Suppressor macrophage treated with lipopolysaccharide for 1 hour (primary cell): ENCODE results near the gene MKI67.
A peak's percentile ranks its signal among the peaks of the same experiment; 100 is the strongest.
"Not testable (repeated sequence)": the region's sequence is repeated elsewhere in the genome, so short reads cannot be mapped to it uniquely, and the experiment has no call there.

ENCODE experiments used
- DNase-seq, 3 donors: peaks; one replicate each; pipeline ENCODE4 v3.0.0-alpha.2; 2020 to 2022

MKI67 gene, protein sequence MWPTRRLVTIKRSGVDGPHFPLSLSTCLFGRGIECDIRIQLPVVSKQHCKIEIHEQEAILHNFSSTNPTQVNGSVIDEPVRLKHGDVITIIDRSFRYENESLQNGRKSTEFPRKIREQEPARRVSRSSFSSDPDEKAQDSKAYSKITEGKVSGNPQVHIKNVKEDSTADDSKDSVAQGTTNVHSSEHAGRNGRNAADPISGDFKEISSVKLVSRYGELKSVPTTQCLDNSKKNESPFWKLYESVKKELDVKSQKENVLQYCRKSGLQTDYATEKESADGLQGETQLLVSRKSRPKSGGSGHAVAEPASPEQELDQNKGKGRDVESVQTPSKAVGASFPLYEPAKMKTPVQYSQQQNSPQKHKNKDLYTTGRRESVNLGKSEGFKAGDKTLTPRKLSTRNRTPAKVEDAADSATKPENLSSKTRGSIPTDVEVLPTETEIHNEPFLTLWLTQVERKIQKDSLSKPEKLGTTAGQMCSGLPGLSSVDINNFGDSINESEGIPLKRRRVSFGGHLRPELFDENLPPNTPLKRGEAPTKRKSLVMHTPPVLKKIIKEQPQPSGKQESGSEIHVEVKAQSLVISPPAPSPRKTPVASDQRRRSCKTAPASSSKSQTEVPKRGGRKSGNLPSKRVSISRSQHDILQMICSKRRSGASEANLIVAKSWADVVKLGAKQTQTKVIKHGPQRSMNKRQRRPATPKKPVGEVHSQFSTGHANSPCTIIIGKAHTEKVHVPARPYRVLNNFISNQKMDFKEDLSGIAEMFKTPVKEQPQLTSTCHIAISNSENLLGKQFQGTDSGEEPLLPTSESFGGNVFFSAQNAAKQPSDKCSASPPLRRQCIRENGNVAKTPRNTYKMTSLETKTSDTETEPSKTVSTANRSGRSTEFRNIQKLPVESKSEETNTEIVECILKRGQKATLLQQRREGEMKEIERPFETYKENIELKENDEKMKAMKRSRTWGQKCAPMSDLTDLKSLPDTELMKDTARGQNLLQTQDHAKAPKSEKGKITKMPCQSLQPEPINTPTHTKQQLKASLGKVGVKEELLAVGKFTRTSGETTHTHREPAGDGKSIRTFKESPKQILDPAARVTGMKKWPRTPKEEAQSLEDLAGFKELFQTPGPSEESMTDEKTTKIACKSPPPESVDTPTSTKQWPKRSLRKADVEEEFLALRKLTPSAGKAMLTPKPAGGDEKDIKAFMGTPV (N-terminal part only)

DNA sequence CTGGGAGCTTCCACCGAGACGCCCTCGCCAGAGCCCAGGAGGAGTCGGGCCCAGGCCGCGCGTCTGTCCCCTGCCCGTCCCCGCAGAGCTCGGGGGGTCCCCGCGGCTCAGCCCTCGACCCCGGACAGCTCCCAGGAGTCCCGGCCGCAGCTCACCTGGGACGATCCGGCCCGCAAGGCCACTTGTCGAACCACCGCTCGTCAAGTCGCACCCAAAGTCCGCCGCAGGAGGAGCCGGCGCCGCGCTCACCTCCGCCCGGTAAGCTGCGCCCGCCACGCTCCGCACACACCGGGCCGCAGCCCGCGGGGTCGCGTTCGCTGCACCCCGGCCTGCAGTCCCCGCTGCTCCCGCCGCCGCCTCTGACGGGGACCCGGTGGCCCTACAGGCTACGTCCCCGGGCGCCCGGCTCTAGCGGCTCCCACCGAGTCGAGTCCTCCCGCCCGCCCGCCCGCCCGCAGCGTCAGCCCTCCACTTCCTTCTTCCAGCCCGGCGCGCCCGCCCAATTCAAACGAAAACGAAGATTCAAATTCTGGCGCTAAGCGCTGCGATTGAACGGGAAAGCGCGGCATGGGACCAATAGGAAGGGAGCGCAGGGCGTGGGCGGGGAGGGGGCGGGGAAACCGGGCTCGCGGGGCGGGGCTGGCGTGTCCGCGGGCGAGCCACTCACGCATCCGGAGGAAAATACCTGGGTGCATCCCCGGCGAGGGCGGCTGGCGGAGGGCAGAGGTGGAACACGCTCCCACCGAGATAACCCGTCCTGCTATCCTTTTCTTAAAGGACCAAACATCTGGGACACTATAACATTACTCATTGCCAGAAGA lies at the start of gene MKI67:
TSS of gene MKI67 (minus strand) at position 480 of the 821 bp plus-strand sequence. CDS start 756 bp downstream, outside the sequence.
- DNase-seq: peak; percentile 98 to 99 (median 98)

DNA sequence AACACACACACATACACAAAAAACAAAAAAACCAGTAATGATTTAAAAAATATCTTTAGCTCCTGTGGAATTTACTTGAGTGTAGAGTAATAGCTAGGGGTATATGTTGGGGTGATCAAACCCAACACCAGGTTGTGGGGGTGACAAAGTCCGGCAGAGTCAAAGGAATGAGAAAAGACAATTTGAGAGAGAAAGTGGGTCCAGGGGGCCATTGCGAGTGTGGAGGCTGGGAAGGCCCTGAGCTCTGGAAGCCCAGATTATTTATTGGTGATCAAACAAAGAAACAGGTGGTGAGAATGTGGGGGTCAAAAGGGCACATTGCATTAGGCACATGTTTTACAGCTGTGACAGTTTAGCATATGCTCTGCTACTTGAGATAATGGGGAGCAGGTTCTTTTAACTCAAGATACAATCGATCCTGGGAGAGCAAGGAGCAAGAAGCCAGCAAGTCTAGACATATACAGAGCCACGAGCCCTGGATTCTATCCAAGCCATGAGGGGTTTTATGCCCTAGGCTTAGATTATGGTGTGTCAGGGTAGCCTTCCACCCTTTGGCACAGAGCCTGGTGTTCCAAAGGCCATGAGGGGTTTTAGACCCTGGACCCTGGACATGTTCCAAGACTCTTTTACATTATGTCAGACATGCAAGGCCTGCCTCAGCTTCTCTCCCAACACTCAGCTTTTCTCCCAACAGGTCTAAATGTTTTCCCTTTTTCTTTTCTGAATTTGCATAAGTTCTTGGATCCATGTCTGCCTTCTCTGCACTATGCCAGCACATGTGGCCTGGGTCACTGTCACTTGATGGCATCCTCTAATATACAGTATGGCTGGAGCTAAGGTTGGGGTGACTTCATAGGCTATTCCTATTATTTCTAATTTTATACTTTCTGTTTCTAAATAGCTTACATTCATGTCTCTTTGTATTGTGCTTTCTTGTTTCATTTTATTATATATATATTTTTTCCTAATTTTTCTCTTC lies 48.6 kb upstream of the MKI67 start:
- no peak for DNase-seq

DNA sequence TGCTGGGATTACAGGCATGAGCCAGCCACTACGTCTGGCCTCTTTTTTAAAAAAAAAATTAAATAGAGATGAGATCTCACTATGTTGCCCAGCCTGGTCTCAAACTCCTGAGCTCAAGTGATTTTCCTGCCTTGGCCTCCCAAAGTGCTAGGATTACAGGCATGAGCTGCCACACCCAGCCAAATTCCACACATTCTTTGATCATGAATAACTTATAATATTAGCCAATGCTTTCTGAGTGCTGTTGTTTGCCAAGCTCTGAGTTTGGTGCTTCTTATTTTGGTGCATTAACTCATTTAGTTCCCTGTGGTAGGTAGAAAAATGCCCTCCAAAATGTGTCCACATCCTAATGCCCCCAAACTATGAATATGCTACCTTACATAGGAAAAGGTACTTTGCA lies 47.2 kb upstream of the MKI67 start:
- DNase-seq: no peak

DNA sequence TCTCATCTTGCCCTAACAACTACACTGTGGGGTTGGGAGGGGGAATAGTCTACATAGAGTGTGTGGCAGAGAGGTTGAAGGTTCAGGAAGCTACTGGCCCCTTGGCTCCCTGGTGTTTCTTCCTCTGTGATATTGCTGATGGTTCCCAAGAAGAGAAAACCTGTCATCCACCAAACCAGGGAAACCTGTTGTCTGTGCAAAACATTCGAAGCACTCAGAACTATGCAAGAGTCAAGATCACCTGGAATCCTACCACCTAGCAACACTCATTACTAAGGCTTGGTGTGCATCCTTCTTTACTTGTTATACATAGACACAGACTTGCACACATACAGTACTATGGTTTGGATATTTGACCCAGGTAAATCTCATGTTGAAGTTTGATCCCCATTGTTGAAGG lies 46.5 kb upstream of the MKI67 start:
- DNase-seq: no peak

DNA sequence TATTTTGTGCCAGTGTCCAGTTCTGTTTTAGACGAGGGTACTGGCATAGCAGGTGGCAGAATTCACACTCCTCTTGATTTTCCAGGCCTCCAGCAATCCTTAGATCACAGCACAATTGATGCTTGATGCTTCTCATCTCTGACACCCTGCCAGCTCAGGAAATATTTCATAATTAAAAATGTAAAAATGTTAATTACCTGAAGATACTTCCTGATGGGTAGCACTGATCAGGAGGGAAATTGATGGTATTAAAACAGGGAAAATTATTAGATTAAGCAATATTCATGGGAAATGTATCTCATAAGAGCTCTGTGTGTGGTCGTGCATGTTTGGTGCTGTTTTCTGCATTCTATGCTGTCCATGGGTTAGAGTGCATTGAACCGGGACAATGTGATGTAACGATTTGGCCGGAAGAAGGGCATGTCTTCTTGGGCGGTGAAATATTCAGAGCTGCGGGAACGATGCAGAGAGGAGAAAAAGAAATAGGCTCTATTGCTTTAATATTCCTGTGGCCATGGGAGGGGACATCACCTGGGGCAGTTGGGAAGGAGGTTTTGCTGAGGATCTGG lies 43.7 kb upstream of the MKI67 start:
- DNase-seq: no peak

DNA sequence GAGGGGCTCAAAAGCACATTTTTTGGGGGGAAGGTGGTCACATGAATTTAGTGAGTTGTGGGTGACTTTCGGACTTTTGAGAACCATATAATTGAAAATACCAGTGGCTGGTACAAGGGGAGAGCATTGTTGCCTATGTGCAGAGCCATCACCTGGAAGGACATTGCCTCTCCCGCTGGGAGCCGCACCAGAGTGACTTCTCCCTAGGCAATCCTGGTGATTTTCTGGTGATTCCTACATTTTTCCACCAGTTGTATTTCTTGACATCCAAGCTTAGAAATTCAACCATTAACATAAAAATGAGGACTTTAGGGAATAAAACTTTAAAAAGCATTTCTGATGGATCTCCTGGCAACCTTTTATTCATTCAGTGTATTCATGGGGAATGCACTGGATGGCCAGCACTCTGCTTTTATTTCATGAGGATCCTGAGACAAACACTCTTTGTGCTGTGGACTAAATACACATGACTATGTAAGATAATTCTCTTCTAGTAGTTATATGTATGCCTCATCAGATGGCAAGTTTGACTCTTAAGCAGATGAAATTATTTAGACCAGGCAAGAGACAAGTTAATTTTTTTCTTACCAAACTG lies 41.8 kb upstream of the MKI67 start:
- DNase-seq: no peak

DNA sequence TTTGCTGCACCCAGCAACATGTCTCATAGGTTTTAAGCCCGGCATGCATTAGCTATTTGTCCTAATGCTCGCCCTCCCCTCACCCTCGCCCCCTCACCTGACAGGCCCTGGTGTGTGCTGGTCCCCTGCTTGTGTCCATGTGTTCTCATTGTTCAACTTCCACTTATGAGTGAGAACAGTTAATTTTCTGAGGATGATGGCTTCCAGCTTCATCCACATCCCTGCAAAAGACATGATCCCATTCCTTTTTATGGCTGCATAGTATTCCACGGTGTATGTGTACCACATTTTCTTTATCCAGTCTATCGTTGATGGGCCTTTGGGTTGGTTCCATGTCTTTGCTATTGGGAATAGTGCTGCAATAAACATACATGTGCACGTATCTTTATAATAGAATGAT lies 40.9 kb upstream of the MKI67 start:
- DNase-seq: not testable (repeated sequence)

DNA sequence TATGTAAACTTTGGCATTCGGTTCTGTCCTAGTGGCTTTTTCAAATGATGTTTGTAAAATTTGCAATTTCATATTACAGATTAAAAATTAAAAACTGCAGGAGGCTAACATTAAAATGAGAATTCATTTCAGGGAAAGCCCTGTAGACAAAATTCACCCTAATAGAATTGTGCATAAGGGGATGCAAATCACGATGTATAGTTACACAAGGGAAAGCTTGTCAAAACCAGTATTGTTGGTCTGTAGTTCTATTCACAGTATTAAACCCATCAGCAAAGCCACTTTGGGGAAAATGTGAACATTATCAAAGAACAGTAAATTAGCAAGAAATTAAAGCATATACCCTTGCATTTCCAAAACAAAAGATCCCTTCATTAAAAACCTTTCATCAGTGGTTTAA lies 39.9 kb upstream of the MKI67 start:
- no peak for DNase-seq

DNA sequence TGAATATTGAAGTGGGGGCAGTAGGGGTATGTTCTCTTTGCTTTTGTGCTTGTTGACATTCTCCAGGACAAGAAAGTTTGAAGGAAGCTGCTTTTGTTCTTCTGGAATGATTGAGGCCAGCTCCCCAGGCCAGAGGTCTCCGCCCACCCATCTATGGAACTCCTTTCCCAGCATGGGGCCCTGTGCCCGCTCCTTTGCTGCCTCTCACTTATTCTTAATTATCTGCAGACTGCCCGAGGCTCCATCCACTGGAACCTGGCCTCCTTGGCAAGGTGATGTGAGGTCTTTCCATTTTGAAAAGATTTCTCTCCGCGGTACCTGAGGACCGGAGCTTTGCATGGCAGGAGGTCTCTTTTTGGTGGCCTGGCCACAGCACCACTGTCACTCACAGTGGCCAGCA lies 39.3 kb upstream of the MKI67 start:
- DNase-seq: no peak

DNA sequence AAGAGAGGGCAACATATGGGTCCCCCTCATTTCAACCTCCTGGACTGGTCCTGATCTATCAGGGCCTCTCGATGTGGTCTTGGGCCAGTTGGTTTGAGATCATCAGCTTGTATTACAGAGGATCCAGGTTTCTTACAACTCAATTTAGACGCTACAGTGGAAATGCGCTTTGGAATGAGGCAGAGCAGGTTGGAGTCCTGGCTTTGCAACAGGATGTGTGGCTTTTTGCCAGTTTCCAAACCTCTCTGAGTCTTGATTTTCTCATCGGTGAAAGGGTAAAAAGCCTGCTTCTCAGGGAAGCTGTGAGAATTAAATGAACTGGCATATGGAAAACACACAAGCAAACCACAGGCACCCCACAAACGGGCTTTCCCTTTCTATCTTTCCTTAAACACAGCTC lies 37.5 kb upstream of the MKI67 start:
- no peak for DNase-seq

DNA sequence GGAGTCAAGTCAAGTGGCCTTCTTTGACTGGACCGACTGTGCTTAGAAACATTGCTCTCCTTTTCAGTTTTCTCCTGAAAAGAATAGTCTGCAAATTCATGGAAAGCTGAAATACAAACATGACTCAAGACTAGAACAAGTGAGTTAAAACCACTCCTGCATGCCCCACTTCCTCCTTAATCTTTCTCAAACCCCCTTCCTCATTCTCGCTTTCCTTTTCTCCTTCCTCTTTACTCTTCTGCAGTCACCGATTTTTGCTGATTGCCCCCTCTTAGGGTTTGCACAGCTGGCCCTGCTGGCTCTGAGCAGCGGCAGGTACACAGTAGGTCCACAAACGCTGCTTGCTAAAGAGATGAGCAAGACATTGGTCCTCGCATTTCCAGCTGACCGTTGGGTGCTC lies 34.8 kb upstream of the MKI67 start:
- DNase-seq: peak; percentile 64 to 75 (median 71)

DNA sequence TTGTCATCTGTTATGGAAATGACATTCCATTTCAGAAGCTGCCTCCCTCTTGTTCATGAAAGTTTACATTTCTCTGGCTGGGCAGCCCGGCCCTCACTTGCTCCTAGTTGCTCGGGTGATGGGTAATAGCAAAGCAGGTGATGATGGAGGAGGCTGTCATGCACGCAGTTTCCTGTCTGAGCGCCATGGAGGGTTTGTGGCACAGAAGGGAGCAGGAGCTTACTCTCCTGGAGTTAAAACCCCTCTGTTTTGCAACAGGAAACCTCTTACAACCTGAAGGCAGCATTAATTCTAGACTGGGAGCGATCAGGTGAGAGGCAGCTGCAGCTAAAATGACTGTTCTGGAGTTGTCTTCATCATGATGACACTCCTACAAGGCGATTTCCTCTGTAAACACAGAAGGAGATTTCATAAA lies 34.1 kb upstream of the MKI67 start:
- DNase-seq: peak; percentile 16 to 33 (median 23)

DNA sequence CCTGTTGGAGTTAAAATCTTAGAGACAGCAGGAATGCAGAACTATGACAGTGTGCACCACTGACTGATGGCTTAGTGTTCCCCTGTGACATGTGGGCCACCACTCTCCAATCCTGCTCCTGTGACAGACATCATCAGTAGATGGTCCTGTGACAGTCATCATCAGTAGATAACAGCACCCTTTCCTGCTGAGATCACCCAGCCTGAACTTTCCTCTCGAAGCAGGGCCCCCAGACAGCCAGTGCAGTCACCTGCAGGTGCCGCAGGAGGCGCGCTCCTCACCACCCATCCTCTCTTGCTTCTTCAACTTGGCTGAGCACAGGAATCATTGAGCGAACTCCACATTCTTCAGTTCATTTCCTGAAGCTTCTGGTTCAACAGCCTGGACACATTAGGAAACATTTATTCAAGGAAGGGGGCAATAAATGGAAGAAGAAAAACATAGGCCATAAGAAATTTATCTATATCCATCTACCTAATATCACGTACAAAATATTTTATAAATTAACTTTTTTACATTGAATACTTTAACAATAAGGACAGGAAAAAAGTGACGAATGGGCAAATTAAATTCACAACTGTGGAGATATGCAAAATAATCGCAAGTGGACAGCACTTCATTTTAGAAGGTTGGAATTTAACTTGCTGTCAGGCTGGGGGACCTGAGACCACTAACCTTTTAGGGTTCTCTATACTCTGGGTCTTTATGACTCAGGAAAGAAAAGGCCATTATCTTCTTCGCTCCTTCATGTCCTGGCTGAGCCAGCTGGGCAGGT lies 32.0 kb upstream of the MKI67 start:
- DNase-seq: no peak

DNA sequence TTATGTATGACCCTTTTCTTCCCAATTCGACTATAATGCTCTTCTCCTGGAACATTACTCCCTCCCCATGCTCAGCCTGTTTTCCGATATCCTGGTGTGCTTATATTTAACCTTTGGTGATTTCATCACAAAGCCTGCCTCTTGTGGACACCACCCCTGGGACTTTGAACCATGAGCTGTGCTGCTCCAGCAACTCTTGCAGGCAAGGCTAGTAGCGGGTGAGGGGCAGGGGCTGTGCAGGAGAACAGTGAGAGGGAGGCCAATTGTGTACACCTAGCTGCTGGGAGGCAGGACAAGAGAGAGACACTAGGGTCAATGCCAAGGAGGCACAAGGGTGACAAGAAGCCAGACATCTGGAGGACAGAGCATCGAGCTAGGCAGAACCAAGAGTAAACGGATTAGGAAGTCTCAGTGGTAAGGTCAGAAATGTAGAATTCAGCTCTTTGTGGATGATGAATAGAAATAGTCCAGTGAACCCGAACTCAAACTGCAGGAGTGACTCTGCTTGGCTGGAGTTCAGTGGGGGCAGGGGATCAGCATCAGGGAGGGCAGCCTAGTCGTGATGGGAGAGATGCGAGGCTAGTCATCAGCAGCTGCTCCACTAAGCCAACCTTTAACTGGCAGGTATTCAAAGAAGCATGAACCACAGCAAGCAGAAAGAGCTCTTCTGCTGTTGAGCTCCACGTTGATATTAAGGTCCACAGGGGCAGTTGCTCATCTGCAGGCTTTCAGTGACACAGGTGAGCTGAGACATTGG lies 31.0 kb upstream of the MKI67 start:
- no peak for DNase-seq

DNA sequence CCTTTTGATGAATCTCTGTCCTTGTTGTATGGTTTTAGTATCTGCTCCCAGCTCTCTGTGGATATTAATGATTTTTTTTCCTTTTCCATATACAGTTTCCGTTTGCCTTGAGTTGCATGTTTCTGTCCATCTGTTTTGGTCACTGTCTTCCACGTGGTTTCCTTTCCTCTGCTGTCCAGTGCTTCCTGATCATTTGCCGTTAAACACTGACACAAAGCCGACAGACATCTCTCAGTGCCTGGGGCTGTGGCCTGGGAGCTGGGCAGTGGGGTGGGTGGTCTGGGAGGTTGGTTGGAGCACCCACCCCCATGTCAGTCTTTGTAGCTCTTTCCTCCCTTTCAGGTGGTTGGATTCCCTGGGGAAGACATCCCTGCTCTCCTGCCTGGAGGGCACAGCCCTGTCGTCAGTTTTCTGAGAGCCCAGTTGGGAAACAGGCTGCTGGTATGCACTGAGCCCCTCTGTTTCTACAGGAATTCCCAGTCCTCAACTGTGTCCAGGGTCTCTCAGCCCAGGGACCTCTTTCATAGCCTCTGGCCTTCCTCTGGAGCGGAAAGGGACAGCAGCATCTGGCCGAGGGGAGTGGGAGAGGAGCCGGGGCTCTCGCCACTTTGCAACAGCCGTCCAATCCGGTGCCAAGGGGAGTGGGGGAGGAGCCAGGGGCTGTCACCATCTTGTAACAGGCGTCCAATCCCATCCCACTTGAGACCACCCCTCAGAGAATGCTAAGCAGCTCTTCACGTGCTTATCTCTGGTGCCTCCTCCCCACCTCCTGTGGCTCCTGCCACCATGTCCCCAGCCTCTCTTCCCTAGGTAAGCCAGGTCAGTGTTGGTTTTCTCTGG lies 26.7 kb upstream of the MKI67 start:
- no peak for DNase-seq

DNA sequence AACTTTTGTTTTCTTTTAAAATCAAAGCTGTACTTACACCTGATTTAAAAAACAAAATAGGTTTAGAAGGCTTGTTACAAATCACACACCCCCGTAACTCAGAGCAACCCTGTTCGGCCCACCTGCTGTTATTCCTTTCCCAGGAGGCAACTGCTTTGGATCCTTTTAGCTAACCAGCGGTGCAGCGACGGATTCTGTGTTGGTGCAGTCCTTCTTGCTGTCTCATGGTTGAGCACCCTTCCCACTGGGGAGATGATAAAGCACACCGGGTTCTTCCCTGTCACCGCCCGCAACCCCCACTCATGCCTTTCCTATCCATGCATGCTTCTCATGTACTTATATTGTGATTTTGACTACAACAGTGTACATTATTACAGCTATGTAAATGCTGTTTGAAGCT lies 24.8 kb upstream of the MKI67 start:
- DNase-seq: no peak

DNA sequence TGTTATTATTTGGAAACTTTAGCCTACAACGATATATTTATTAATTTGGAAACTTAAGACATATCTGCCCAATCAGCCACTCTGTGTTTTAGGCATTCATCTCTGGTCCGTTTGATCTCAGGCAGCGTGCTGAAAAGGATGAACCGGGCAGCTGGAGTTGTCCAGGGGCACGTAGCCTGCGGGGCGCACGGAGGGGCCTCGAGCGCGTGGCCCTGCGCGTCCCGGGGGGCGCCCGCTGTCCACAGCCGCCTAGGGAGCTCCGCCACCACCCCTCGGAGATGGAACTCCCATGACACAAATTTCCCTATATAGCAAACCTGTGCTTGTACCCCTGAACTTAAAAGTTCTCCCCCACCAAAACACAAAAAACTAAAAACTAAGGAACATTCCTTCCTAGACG lies 24.3 kb upstream of the MKI67 start:
- DNase-seq: no peak

DNA sequence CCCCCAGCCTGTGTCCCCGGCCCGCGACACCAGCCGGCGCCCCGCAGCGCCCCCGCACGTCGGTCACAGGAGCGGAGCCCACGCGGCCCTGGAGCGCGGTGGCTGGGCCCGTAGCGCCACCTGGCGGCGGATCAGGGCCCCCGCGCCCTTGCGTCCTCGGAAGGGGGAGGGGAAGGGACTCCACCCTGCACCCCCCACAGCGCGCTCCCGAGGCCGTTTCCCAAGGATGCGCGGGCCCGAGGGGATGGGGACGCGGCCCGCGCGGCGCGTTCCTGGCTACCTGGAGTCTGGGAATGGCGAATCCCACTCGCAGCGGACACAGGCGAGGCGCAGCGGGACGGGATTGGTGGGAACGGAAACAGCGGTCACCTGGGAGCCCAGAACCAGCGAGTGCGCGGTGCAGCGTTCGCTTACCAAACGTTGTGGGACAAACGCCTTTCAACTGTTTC lies 23.8 kb upstream of the MKI67 start:
- DNase-seq: peak; percentile 81 to 94 (median 88)
